Activated B cell treated with CpG ODN at 0.5 μM for 24 hours (primary cell): ENCODE data around the gene CNTD1. TPM values are rescaled to one million over a fixed set of nuclear protein-coding genes. Genes with fewer than 3 reads are reported as not detected.
"Not testable (repeated sequence)": the region's sequence is repeated elsewhere in the genome, so short reads cannot be mapped to it uniquely, and the experiment has no call there.

ENCODE experiments used
- ATAC-seq: fragments of 200-7000 bp; cut with Tn5 transposase; one replicate; pipeline ENCODE4 v1.10.0; 2021; ENCODE audit warnings: low read depth, mild to moderate bottlenecking, moderate library complexity
- CTCF ChIA-PET: fragments of 350-600 bp; sonication (Branson Sonifier 250); formaldehyde crosslinking; loops from one replicate; lab custom pipeline; 2021; ENCODE audit warnings: antibody characterized with exemption; lab: Charles Lee
- POLR2A ChIA-PET: fragments of 350-600 bp; sonication (Branson Sonifier 250); formaldehyde crosslinking; loops from one replicate; lab custom pipeline; 2021; ENCODE audit warnings: antibody characterized with exemption; lab: Charles Lee
- DNase-seq: peaks from one replicate; pipeline ENCODE4 v3.0.0; 2022
- H3K27ac Mint-ChIP-seq: one replicate; pipeline ENCODE4 v1.8.0; 2020; ENCODE audit warnings: mixed read lengths
- H3K27me3 Mint-ChIP-seq: one replicate; pipeline ENCODE4 v1.8.0; 2021; ENCODE audit warnings: mixed read lengths
- H3K36me3 Mint-ChIP-seq: one replicate; pipeline ENCODE4 v1.8.0; 2021; ENCODE audit warnings: low read depth, mixed read lengths
- H3K4me1 Mint-ChIP-seq: one replicate; pipeline ENCODE4 v1.8.0; 2021; ENCODE audit warnings: mixed read lengths
- H3K4me3 Mint-ChIP-seq: one replicate; pipeline ENCODE4 v1.8.0; 2020; ENCODE audit warnings: mild to moderate bottlenecking, mixed read lengths
- H3K9me3 Mint-ChIP-seq: one replicate; pipeline ENCODE4 v1.8.0; 2020; ENCODE audit warnings: mixed read lengths
- intact Hi-C: fragments of 100-400 bp; cut with micrococcal nuclease; formaldehyde crosslinking; loops from one replicate; pipeline ENCODE4 v1.15.1; 2024
- total RNA-seq: library from RNA; stranded (reverse); gene quantifications from 2 replicates; pipeline ENCODE4 v1.2.3, GENCODE V29; 2022
- TF ChIP-seq, protein P1 (sequence below): fragments of 200-600 bp; IDR thresholded peaks from one replicate; pipeline ENCODE4 v1.8.0; 2022; ENCODE audit warnings: antibody characterized with exemption, mild to moderate bottlenecking

The CNTD1 gene
- total RNA-seq, 1 donor from 2014 or later: not detected

DNA sequence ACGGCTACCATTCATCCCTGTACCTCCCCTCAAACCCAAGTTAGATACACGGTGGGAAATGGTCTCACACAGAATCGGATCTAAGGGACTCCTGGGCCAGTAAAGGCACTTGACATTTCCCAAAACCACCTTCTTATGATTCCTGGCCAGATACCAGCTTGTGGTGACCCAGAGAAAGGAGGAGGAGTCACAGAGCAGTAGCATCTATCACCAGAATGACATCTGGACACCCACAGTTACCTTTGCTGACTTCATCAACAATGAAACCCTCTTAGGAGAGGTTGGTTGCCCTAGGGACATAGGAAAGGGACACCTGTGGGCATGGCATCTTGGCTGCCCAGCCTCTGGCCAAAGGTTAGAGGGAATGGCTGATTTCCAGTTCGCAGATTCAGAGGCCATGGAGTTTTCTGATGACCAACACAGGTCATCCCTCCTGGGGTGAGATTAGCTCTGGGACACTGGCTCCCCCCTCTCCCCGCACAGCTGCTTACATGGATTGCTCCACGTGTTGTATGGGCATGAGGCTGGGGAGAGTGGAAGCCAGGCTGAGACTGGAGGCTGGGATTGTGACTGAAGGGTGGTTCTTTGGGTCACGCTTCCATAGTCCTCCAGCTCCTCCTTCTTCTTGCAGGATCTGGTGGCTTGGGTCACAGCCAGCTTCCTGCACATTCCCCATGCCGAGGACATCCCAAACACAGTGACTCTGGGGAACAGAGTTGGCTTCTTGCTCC lies 51.0 kb downstream of the CNTD1 start:
- TF ChIP-seq, protein P1, sequence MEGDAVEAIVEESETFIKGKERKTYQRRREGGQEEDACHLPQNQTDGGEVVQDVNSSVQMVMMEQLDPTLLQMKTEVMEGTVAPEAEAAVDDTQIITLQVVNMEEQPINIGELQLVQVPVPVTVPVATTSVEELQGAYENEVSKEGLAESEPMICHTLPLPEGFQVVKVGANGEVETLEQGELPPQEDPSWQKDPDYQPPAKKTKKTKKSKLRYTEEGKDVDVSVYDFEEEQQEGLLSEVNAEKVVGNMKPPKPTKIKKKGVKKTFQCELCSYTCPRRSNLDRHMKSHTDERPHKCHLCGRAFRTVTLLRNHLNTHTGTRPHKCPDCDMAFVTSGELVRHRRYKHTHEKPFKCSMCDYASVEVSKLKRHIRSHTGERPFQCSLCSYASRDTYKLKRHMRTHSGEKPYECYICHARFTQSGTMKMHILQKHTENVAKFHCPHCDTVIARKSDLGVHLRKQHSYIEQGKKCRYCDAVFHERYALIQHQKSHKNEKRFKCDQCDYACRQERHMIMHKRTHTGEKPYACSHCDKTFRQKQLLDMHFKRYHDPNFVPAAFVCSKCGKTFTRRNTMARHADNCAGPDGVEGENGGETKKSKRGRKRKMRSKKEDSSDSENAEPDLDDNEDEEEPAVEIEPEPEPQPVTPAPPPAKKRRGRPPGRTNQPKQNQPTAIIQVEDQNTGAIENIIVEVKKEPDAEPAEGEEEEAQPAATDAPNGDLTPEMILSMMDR: no peak
- Mint-ChIP-seq H3K4me1 (peaks cover 17% of the 10 kb centered on the region), H3K27ac (no peak overlapping the region), H3K4me3 (no peak overlapping the region), H3K36me3 (peaks cover 13% of the 10 kb centered on the region), H3K9me3 (no peaks in the 10 kb centered on the region), H3K27me3 (peaks cover 5% of the 10 kb centered on the region)
- ChIA-PET POLR2A (no interaction called here), CTCF (no interaction called here)
- DNase-seq: no peak
- intact Hi-C loops: no loop called here
- no peak for ATAC-seq

DNA sequence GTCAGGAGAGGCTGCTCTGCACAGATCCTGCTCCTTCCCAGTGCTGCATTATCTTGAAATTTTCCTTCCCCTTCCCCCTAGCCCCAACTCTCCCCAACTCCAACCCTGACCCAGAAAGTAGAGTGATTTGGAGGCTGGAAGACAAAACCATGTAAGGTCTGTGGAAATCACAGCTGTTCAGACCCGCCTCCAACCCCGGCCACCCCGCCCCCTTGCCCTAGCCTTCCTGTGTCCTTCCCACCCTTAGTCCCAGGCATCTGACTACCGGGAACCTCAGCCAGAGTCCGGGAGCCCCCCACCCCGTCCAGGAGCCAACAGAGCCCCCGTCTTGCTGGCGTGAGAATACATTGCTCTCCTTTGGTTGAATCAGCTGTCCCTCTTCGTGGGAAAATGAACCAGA lies 52.3 kb downstream of the CNTD1 start, which contains the start of gene AOC3:
Gene AOC3 (plus strand): TSS at position 246 of the 400 bp plus-strand sequence. CDS start 145 bp downstream, at position 391.
- Mint-ChIP-seq H3K36me3 (peaks cover under 1% of the 10 kb centered on the region), H3K4me3 (no peak within 1 kb of the TSS), H3K27ac (no peak within 1 kb of the TSS), H3K27me3 (peaks cover 5% of the 10 kb centered on the region), H3K4me1 (peaks cover 11% of the 10 kb centered on the region), H3K9me3 (no peaks in the 10 kb centered on the region)
- TF ChIP-seq, protein P1: no peak
- CTCF ChIA-PET: no interaction called here
- intact Hi-C loops: no loop called here
- DNase-seq: no peak
- ATAC-seq: no peak
- POLR2A ChIA-PET: no interaction called here

DNA sequence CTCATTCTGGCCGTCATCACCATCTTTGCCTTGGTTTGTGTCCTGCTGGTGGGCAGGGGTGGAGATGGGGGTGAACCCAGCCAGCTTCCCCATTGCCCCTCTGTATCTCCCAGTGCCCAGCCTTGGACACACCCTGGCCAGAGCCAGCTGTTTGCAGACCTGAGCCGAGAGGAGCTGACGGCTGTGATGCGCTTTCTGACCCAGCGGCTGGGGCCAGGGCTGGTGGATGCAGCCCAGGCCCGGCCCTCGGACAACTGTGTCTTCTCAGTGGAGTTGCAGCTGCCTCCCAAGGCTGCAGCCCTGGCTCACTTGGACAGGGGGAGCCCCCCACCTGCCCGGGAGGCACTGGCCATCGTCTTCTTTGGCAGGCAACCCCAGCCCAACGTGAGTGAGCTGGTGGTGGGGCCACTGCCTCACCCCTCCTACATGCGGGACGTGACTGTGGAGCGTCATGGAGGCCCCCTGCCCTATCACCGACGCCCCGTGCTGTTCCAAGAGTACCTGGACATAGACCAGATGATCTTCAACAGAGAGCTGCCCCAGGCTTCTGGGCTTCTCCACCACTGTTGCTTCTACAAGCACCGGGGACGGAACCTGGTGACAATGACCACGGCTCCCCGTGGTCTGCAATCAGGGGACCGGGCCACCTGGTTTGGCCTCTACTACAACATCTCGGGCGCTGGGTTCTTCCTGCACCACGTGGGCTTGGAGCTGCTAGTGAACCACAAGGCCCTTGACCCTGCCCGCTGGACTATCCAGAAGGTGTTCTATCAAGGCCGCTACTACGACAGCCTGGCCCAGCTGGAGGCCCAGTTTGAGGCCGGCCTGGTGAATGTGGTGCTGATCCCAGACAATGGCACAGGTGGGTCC lies 52.9 kb downstream of the CNTD1 start:
- H3K36me3 Mint-ChIP-seq, H3K4me1 Mint-ChIP-seq, DNase-seq, H3K4me3 Mint-ChIP-seq, H3K27ac Mint-ChIP-seq, H3K27me3 Mint-ChIP-seq, POLR2A ChIA-PET, ATAC-seq, CTCF ChIA-PET, intact Hi-C loops, H3K9me3 Mint-ChIP-seq: not testable (repeated sequence)

DNA sequence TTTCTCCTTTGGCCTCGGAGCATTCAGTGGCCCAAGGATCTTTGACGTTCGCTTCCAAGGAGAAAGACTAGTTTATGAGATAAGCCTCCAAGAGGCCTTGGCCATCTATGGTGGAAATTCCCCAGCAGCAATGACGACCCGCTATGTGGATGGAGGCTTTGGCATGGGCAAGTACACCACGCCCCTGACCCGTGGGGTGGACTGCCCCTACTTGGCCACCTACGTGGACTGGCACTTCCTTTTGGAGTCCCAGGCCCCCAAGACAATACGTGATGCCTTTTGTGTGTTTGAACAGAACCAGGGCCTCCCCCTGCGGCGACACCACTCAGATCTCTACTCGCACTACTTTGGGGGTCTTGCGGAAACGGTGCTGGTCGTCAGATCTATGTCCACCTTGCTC lies 53.7 kb downstream of the CNTD1 start:
- no peak overlapping the region for H3K4me3 Mint-ChIP-seq

DNA sequence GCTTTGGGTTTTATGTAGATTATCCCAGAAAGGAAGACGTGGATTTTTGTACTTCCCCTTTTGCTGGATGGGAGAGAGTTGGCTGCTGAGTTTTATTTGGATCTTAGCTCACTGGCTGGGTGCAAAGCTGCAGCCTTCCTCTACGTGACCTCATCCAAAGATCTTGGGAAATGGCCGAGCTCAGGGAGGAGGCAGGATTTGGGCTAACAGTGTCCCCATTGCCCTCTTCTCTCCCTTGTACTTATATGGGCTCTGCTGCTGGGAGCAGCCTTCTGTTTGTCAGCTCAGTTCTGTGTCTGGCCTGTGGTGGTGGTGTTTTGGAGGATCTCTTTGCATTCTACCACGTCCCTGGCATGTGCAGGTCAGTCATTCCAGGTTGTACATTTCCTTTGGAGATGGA lies 54.3 kb downstream of the CNTD1 start:
- no peaks in the 10 kb centered on the region for H3K9me3 Mint-ChIP-seq
- POLR2A ChIA-PET: no interaction called here
- CTCF ChIA-PET: no interaction called here
- H3K4me1 Mint-ChIP-seq: no peaks in the 10 kb centered on the region
- no peak overlapping the region for H3K4me3 Mint-ChIP-seq
- TF ChIP-seq, protein P1: no peak
- no peak overlapping the region for H3K27ac Mint-ChIP-seq
- ATAC-seq: no peak
- peaks cover 5% of the 10 kb centered on the region for H3K27me3 Mint-ChIP-seq
- DNase-seq: no peak
- no peaks in the 10 kb centered on the region for H3K36me3 Mint-ChIP-seq
- intact Hi-C loops: no loop called here

More for the DNA sequence above, 53.7 kb downstream of the CNTD1 start:
- Mint-ChIP-seq H3K9me3 (no peaks in the 10 kb centered on the region), H3K27me3 (peaks cover 5% of the 10 kb centered on the region), H3K36me3 (no peaks in the 10 kb centered on the region), H3K4me1 (no peaks in the 10 kb centered on the region), H3K27ac (no peak overlapping the region)
- ATAC-seq (no peak), DNase-seq (no peak)
- CTCF ChIA-PET: no interaction called here
- POLR2A ChIA-PET: no interaction called here
- intact Hi-C loops: no loop called here
- TF ChIP-seq, protein P1: no peak
